ENCODE results near the gene CYP11A1. TPM values are rescaled to one million over a fixed set of nuclear protein-coding genes. Genes with fewer than 3 reads are reported as not detected.

The CYP11A1 gene
- total RNA-seq, 3 donors from 2014 or later, result 1.1 to 4.6 (median 1.3) TPM

GRCh38 chr15:74339371-74339770, 28.1 kb downstream of the CYP11A1 start:
- Histone ChIP-seq H3K36me3 (no peaks in the 10 kb centered on the region), H3K4me3 (no peak overlapping the region), H3K27ac (no peak overlapping the region), H3K27me3 (no peaks in the 10 kb centered on the region), H3K9me3 (no peaks in the 10 kb centered on the region), H3K4me1 (no peaks in the 10 kb centered on the region)
- no peak for DNase-seq (ENCODE audit: low spot score in 2 of 2)
- intact Hi-C loops (cut with DNase I; ENCODE audit: low total_unique reads), result loop anchor here (10.0 kb wide), 1 partner anchor 1825 kb away; no protein-coding TSS in a partner anchor
- TF ChIP-seq POLR2A (IDR thresholded peaks at IDR 0.05) (no peak), POLR2AphosphoS5 (IDR thresholded peaks at IDR 0.05) (no peak), CTCF (IDR thresholded peaks at IDR 0.05) (no peak)

- no peaks in the 10 kb centered on the region for H3K27me3 ChIP-seq
- no peaks in the 10 kb centered on the region for H3K36me3 ChIP-seq
- TF ChIP-seq POLR2AphosphoS5 (IDR thresholded peaks at IDR 0.05), result no peak
- TF ChIP-seq CTCF (IDR thresholded peaks at IDR 0.05), result no peak
- H3K9me3 ChIP-seq, result no peaks in the 10 kb centered on the region
- no peak for DNase-seq (ENCODE audit: low spot score in 2 of 2)
- intact Hi-C loops (cut with DNase I; ENCODE audit: low total_unique reads), result loop anchor here (10.0 kb wide), 1 partner anchor 1826 kb away; no protein-coding TSS in a partner anchor
- no peak overlapping the region for H3K27ac ChIP-seq
- H3K4me1 ChIP-seq, result no peaks in the 10 kb centered on the region
- no peak overlapping the region for H3K4me3 ChIP-seq
These were observed 28.8 kb downstream of the CYP11A1 start for GRCh38 chr15:74338676-74339075.

GRCh38 chr15:74337607-74338211, 29.7 kb downstream of the CYP11A1 start:
- intact Hi-C loops (cut with DNase I; ENCODE audit: low total_unique reads), result loop anchor here (10.0 kb wide), 1 partner anchor 1827 kb away; no protein-coding TSS in a partner anchor
- TF ChIP-seq POLR2A (IDR thresholded peaks at IDR 0.05), result no peak
- no peaks in the 10 kb centered on the region for H3K9me3 ChIP-seq
- no peaks in the 10 kb centered on the region for H3K4me1 ChIP-seq
- no peaks in the 10 kb centered on the region for H3K36me3 ChIP-seq
- no peak overlapping the region for H3K27ac ChIP-seq
- no peaks in the 10 kb centered on the region for H3K27me3 ChIP-seq
- no peak overlapping the region for H3K4me3 ChIP-seq
- no peak for DNase-seq (ENCODE audit: low spot score in 2 of 2)

- no peaks in the 10 kb centered on the region for H3K36me3 ChIP-seq
- TF ChIP-seq CTCF (IDR thresholded peaks at IDR 0.05) (no peak), POLR2AphosphoS5 (IDR thresholded peaks at IDR 0.05) (no peak), POLR2A (IDR thresholded peaks at IDR 0.05) (no peak)
- no peaks in the 10 kb centered on the region for H3K27me3 ChIP-seq
- no peaks in the 10 kb centered on the region for H3K4me1 ChIP-seq
- no peak overlapping the region for H3K27ac ChIP-seq
- no peak overlapping the region for H3K4me3 ChIP-seq
- H3K9me3 ChIP-seq, result no peaks in the 10 kb centered on the region
- intact Hi-C loops (cut with DNase I; ENCODE audit: low total_unique reads), result loop anchor here (10.0 kb wide), 1 partner anchor 1828 kb away; no protein-coding TSS in a partner anchor
- DNase-seq (ENCODE audit: low spot score in 2 of 2), result no peak
These were observed 30.3 kb downstream of the CYP11A1 start for GRCh38 chr15:74337146-74337545.

- TF ChIP-seq POLR2A (IDR thresholded peaks at IDR 0.05) (no peak), POLR2AphosphoS5 (IDR thresholded peaks at IDR 0.05) (no peak), CTCF (IDR thresholded peaks at IDR 0.05) (no peak)
- Histone ChIP-seq H3K36me3 (no peaks in the 10 kb centered on the region), H3K27ac (no peak overlapping the region), H3K4me3 (no peak overlapping the region), H3K27me3 (no peaks in the 10 kb centered on the region), H3K9me3 (no peaks in the 10 kb centered on the region), H3K4me1 (no peaks in the 10 kb centered on the region)
- intact Hi-C loops (cut with DNase I; ENCODE audit: low total_unique reads), result loop anchor here (10.0 kb wide), 1 partner anchor 1828 kb away; no protein-coding TSS in a partner anchor
- DNase-seq (ENCODE audit: low spot score in 2 of 2), result no peak
These were observed 31.1 kb downstream of the CYP11A1 start for GRCh38 chr15:74336061-74337005.

All from breast epithelium (tissue), 4 donors.